ENCODE results near the gene ULBP1.
A peak's percentile ranks its signal among the peaks of the same experiment; 100 is the strongest.
"Not testable (repeated sequence)": the region's sequence is repeated elsewhere in the genome, so short reads cannot be mapped to it uniquely, and the experiment has no call there.

ULBP1 gene, protein sequence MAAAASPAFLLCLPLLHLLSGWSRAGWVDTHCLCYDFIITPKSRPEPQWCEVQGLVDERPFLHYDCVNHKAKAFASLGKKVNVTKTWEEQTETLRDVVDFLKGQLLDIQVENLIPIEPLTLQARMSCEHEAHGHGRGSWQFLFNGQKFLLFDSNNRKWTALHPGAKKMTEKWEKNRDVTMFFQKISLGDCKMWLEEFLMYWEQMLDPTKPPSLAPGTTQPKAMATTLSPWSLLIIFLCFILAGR

GRCh38 chr6:149963462-149964307 is at the start of gene ULBP1:
TSS of gene ULBP1 (plus strand) at chr6:149963943. CDS start at chr6:149964050, 107 bp downstream.
- peak within 1 kb of the TSS; percentile 48 for H3K27ac ChIP-seq

GRCh38 chr6:149915970-149916865 is 47.5 kb upstream of the ULBP1 start:
- no peak overlapping the region for H3K27ac ChIP-seq
- TF ChIP-seq ZFX (IDR thresholded peaks at IDR 0.05): no peak
- TF ChIP-seq, protein P1, sequence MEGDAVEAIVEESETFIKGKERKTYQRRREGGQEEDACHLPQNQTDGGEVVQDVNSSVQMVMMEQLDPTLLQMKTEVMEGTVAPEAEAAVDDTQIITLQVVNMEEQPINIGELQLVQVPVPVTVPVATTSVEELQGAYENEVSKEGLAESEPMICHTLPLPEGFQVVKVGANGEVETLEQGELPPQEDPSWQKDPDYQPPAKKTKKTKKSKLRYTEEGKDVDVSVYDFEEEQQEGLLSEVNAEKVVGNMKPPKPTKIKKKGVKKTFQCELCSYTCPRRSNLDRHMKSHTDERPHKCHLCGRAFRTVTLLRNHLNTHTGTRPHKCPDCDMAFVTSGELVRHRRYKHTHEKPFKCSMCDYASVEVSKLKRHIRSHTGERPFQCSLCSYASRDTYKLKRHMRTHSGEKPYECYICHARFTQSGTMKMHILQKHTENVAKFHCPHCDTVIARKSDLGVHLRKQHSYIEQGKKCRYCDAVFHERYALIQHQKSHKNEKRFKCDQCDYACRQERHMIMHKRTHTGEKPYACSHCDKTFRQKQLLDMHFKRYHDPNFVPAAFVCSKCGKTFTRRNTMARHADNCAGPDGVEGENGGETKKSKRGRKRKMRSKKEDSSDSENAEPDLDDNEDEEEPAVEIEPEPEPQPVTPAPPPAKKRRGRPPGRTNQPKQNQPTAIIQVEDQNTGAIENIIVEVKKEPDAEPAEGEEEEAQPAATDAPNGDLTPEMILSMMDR (conservative IDR thresholded peaks at IDR 0.05): no peak

More at GRCh38 chr6:149963462-149964307, at the start of gene ULBP1:
- no peak for TF ChIP-seq ZFX (IDR thresholded peaks at IDR 0.05)
- TF ChIP-seq, protein P1 (conservative IDR thresholded peaks at IDR 0.05): no peak

- TF ChIP-seq, protein P1 (conservative IDR thresholded peaks at IDR 0.05): no peak
- TF ChIP-seq ZFX (IDR thresholded peaks at IDR 0.05): no peak
- H3K27ac ChIP-seq: no peak overlapping the region
These were observed 46.1 kb upstream of the ULBP1 start for GRCh38 chr6:149917679-149918078.

- TF ChIP-seq ZFX (IDR thresholded peaks at IDR 0.05): no peak
- TF ChIP-seq, protein P1 (conservative IDR thresholded peaks at IDR 0.05): no peak
- H3K27ac ChIP-seq: no peak overlapping the region
These were observed 45.4 kb upstream of the ULBP1 start for GRCh38 chr6:149918151-149918905.

DNA sequence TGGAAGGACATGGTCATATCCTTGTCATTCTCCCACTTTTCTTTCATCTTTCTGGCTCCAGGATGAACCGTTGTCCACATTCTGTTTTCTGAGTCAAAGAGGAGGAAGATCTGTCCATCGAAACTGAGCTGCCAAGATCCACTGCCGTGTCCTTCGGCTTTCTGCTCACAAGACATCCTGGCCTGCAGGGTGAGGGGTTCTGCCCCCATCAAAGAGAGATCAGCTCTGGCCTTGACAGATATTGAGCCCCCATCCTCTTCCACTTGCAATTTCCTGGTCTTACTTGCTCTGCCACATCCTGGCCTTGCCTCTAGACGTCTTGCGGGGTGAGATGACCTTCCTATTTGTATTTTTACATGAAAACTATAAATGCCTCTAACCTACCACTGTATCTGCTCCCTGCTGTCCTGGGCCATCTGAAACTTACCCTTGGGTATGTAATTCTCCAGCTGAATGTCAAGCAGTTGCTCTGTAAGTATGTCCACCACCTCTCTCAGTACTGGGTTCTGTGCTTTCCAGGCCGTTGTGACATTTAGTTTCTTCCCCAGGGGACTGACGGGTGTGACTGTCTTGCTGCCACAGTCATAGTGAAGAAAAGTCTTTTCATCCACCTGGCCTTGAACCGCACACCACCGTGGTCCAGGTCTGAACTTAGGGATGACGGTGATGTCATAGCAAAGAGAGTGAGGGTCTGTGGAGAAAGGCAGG is 44.5 kb upstream of the ULBP1 start:
- not testable (repeated sequence) for H3K27ac ChIP-seq

DNA sequence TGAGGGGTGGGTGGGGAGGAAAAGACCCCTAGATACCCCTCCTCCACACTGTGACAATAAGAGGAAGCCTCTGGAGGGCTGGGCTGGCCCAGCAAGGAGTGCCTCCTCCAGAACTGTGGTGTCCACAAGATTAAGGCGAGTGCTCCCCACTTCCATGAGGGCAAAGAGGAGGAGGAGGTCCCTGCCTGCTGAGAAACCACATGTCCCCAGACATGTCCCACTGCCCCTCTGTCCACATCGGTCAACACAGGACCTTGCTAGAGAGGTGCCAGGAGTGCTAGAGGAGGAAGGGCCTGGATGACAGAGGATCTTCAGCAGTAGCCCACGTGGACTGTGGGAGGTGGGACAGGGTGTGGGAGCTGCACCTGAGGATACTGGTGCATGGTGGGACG is 43.9 kb upstream of the ULBP1 start:
- TF ChIP-seq ZFX (IDR thresholded peaks at IDR 0.05): no peak
- TF ChIP-seq, protein P1 (conservative IDR thresholded peaks at IDR 0.05): no peak
- no peak overlapping the region for H3K27ac ChIP-seq
